ENCODE measurements around the gene RPL29.

Gene RPL29

GRCh38 chr3:51980253-51980652, 15.4 kb downstream of the RPL29 start:
- no peak for DNase-seq

GRCh38 chr3:51978143-51978502, 17.6 kb downstream of the RPL29 start:
- DNase-seq, result no peak

DNA sequence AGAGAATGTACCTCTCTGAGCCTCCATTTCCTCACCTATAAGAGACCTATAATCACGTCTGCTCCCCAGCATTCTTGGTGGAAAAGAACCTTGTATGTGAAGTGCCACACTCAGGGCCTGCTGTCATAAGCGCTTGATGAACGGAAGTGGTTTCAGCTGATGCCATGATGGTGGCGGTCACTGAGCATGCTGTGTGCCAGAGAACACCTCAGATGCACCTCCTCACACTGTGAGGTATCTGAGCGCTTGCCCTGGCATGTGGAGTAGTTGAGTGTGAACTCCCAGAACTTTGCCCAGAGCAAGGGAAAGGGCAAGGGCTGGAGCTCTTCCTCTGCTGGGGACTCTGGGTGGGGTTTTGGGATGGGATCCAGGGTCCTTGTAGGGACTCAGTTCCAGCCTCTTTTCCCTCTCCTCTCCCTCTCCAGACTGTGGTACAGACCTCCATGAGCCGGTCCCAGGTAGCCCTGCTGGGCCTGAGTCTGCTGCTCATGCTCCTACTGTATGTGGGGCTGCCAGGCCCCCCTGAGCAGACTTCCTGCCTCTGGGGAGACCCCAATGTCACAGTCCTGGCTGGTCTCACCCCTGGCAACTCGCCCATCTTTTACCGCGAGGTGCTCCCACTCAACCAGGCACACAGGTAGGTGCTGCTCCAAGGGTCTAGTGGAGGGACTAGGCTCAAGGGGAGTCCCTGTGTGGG, 18.1 kb downstream of the RPL29 start:
- peak; percentile 46 for DNase-seq

DNA sequence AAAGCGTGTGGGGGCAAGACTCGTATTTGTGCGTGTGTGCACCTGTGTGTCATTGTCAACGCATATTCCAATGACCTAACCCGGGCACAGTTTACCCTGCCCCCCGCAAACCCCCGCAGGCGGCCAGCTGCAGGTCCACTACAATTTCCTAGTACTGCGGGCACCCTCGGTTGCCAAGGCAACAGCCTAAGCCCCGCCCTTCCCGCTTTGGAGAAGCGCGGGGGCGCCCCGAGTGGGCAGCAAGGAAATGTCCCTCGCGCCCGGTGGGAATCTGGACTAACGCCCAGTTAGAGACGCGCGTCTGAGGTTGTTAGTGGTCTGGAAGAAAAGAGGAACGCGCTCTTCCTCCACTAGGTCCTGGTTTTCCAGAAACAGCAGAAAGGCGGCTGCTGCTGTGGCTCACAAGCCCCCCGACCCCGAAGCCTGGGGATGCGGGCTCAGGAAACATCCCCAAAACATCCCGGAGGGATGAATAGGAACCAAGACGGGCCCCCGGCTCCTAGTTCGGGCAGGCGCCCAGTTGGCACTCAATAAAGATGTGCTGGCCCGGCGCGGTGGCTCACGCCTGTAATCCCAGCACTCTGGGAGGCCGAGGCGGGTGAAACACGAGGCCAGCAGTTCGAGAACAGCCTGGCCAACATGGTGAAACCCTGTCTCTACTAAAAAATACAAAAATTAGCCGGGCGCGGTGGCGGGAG, 19.7 kb downstream of the RPL29 start:
- peak; percentile 49 for DNase-seq

- DNase-seq, result peak; percentile 80
Observed at GRCh38 chr3:51974963-51975851, 20.5 kb downstream of the RPL29 start, which contains the start of gene ABHD14A. Gene ABHD14A, plus strand, starts transcription at chr3:51975064. Its CDS starts 72 bp downstream, at chr3:51975136.

- DNase-seq, result peak; percentile 24
Observed at GRCh38 chr3:51974277-51974962, 21.3 kb downstream of the RPL29 start.

DNA sequence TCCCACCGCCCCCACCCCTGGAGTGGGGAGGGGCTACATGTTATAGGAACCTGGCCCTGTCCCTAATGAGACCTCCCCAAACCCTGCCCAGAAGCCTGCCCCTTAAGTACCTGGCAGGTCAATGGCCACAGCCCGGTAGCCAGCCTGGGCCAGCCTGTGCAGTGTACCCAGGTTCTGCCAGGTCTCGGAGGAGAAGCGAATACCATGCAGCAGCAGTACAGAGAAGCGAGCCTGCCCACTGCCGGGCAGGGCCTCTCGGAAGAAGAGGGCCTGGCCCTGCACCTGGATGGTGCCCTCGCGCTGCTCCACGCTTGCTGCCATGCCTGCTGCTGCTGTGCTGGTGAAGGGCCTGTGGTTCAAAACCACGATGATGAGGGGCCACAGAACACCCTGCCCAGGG, 24.3 kb downstream of the RPL29 start:
- DNase-seq, result no peak

DNA sequence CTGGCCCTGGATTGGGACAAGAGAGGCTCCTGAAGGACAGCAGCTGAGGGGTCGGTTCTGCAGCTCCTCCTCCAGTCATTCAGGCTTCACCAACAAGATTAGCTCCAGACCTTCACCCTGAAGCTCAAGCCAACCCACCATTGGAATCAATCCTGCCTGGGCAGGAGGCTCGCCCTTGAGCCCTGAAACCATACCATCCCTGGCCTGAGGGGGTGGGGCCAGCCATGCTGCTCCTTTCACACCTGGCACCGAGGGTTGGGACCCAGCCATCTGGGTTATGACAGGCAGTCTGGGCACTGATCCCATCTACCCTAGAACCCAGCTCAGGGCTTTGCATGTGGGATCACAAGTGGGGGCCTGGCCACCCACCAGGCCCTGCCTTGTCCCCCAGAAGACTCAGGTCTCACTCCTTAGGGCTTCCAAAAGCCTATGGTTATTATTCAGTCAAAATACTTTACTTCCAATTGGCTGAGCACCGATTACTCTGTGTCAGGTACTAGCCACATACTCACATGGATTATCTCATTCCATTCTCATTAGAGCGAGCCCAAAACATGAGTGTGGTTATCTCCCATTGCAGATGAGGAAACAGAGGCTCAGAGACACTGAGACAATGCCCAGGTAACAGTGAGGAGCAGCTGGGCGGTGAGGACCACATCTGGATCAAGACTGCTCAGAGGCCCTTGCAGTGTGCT, 24.9 kb downstream of the RPL29 start:
- no peak for DNase-seq

- DNase-seq, result no peak
Observed at GRCh38 chr3:51969841-51970240, 25.9 kb downstream of the RPL29 start.

DNA sequence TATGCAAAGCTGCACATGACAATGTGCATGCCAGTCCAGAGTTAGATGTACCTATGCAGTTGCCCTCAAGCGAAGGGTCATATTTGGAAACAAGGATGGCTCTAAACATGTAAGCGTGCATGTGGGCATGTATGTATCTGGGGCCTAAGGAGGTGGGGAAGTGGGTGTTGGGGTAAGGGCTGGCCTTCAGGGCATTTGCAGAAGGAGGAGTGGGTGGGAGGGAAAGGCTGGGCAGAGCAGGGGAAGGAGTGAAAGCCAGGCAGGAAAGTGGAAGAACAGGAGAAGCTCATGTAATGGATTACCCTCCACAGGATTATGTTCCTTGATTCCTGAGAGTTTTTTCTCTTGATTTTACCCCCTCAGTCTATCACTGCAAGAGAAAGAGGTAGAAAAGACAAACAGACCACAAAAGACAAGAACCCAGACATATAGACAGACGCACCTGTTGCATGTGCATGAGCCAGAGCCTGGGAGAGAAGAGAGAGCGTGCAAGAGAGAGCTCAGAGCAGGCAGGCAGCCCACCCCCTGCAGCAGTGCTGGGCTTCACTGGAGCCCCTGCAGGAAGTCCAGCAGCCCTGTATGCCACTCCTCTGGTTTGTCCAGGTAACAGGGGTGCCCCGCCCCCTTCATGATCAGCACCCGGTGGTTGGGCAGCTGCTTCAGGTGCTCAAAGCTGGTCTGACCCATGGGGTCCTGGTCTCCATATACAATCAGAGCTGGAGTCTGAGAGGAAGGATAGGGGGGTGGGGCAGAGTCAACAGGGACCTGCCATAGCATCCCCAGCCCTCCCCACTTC, 26.6 kb downstream of the RPL29 start:
- no peak for DNase-seq

GRCh38 chr3:51968170-51968775, 27.4 kb downstream of the RPL29 start:
- DNase-seq, result no peak

- peak; percentile 64 for DNase-seq
Observed at GRCh38 chr3:51967384-51968169, 28.1 kb downstream of the RPL29 start, which contains the start of gene PCBP4. Gene PCBP4, minus strand, starts transcription at chr3:51967454. Its CDS starts 6,214 bp downstream, at chr3:51961240.

DNA sequence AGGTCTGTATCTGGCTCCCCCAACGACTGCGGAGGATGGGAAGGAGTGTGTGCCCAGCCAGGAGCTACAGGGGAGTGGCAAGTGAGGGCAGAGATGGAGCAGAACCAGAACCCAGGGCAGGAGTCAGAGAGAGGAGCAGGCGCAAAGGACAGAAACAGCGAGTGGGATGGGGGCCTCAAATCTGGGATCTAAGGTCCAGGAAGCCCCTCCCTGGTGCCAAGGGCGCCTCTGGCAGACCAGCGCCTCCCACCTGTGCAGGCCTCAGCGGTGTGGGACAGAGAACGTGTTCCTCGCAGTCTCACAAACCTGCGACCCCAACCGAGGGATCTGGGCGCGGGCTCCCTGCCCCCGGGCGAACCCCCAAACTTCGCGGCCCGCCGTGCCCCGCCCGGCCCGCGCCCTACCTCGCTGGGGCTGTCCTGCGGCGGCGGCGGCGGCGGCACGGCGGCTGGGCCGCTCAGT, 28.7 kb downstream of the RPL29 start:
- peak; percentile 22 for DNase-seq

- no peak for DNase-seq
Observed at GRCh38 chr3:51966486-51966885, 29.2 kb downstream of the RPL29 start.

- DNase-seq, result no peak
Observed at GRCh38 chr3:51966016-51966415, 29.7 kb downstream of the RPL29 start.

DNA sequence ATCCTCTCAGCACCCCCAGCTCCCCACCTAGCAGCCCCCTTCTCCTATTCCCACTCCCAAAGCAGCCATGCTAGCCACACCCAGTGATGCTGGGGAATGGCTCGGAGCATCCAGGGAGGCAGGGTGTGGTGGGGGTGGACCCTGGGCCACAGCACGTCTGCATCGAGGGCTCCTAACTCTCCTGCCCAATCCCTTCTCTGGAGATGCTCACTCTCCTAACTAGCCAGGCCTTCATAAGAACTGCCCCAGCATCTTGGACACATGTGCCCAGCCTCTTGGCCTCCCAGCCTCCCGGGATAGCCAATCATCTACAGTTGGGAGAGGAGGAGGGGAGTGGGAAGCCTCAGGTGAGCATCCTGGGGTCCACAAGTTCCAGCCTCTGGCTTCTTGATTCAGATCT, 31.2 kb downstream of the RPL29 start:
- DNase-seq, result no peak

- DNase-seq, result no peak
Observed at GRCh38 chr3:51963951-51964451, 31.7 kb downstream of the RPL29 start.

- no peak for DNase-seq
Observed at GRCh38 chr3:51962854-51963530, 32.7 kb downstream of the RPL29 start.
